GM18909 (cell line): ENCODE measurements around the gene MAP6.

Source experiments
- ATAC-seq: cut with Tn5 transposase; IDR thresholded peaks from one replicate; pipeline ENCODE4 v1.9.1; 2021; ENCODE audit warnings: mild to moderate bottlenecking; ENCODE audit not compliant: unreplicated experiment, poor library complexity

MAP6 gene

DNA sequence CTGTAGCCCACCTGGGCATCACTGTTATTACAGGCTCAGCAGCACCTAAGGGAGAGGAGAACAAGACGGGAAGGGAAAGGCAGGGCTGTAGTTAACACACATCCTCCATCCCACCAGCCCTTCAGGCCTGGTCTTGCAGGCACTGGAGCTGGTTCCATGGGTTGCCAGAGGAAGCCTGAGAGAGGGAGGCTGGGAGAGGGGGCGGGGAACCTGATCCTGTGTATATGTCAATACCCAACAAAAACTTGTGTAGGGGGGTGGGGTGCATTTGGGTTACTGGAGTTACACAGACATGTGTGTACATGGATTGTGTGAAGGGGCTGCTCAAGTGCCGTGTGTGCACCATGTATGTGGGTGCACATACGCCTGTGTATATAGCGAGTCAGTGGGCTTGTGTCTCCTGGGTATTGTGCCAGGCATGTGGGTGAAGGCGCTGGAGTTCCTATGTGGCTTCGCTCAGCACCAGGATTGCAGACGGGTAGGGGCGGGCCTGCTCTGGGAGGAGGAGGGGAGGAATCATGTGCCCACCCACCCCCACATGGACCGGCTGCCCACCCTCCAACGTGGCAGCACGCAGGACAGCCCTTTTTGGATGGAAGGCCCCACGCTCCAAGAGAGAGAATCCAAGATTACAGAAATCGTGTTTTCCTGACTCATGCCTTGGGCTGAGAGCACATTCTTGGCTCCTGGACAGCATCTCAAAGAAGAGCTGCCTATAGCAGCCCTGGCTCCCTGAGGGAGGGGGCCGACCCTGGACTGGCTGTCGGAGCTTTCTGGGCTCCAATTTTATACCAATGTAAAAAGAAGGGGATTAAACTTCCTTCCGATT, 111.0 kb downstream of the MAP6 start:
- no peak for ATAC-seq

DNA sequence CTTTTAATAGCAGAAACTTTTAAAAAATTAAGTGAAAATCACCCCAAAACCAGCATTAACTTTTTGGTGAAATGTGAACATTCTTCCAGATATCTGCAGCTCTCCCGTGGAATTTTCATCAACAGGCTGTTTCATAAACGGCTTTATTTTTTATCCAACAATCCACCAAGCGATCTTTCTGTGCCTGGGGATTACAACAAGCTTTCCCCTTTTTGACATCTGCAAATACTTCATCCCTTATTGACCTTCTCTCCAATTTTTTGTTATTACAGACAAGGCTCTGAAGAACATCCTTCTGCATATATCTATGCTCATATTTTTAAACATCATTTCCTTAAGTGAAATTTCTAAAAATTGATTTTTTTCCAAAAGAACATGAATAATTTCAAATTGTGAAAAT, 112.6 kb downstream of the MAP6 start:
- no peak for ATAC-seq

DNA sequence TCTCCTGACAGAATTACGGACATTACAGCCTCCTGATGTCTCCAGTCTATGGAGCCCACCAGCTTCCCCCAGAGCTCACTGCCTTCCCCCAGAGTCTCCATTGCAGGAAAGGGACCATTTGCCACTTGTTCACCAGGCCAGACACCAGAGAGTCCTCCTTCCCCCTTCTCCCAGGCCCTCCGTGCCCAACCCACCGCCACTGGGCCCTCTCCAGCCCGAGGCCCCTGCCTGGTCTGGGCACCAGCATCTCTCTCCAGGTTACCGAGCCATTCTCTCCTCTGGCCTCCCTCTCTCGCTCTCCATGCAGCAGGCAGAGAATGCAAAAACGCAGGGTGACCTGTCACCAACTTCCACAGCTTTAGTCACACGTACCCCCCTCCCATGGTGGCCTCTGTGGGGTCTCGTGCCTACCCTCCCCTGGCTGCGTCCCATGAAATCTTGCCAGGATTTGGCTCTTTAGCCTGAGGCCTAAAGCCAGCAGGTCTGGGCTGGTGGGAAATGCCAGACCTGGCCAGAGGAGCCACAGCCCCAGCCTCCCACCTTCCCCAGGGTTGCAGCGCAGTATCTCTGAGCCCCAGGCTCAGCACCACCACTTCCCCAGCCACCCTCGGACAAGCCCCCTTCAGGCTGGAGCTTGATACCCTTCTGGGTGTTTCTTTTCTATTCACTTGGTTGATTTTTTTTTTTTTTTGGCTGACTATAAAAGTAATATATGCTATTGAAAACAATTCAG, 113.6 kb downstream of the MAP6 start:
- ATAC-seq = no peak

DNA sequence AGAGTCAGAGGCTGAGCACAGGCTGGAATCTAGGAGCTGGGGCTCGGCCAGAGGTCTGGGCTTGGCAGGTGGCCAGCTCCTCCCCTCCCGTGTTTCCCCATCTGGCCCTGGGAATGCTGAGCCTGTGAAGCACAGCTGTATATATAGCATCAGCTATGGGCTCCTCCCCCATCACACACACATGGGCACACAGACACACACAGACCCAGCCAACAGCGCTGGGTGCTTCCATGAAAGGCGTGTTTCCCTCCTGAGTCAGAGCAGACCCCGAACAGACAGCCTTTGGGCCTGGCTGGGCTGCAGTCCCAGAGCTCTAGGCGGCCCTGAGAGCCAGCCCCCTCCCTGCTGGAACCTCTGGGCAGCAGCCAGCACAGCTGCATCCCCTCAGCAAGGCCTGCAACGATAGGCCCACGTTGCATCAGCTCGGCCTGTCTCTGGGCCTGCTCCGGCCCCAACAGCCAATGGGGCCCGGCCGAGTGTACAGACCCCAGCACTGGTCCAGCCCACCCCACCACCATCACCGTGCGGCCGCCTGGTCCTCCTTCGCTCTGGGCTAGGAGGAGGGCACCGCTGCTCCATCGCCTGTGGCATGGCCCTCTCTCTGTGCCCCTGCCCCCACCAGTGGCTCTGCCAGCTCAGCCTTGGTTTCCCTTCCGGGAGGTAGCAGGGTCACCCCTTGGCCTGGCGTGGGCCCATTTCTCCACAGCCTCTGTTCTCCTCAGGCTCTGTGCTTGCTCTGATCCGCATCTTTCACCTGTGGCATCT, 114.4 kb downstream of the MAP6 start:
- ATAC-seq = no peak

DNA sequence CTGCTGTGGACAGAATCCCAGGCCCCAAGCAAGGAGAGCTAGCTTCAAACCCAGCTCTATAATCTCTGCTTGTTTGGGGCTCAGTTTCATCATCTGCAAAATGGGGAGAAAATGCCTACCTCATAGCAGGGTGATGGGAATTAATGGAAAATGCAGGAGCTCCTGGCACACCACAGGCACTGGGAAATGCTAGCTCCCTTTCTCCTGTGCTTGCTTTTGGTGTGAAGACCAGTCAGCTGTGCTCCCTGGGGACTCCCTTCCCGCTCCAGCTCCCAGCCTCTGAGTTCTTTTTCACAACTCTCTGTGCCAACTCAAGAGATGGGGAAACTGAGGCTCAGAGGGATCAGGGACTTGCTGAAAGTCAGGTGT, 115.0 kb downstream of the MAP6 start:
- no peak for ATAC-seq

DNA sequence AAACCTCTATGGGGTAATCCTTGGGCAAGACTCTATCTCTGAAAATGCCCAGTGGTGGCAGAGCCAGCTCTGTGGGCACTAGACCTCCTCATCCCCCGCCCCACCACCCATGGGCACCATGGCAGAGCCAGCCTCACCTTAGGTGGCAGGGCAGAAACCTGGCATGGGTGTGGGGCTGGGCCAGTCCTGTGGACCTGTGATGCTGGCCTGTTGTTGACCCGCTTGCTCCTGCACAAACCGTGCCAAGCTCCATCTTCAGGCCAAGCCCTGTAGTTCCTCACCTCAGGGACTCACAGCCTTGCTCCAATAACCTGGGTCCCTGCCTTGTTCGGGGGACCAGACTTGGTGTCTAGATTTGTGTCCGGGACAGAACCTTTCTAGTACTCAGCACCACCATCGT, 115.7 kb downstream of the MAP6 start:
- ATAC-seq = no peak

DNA sequence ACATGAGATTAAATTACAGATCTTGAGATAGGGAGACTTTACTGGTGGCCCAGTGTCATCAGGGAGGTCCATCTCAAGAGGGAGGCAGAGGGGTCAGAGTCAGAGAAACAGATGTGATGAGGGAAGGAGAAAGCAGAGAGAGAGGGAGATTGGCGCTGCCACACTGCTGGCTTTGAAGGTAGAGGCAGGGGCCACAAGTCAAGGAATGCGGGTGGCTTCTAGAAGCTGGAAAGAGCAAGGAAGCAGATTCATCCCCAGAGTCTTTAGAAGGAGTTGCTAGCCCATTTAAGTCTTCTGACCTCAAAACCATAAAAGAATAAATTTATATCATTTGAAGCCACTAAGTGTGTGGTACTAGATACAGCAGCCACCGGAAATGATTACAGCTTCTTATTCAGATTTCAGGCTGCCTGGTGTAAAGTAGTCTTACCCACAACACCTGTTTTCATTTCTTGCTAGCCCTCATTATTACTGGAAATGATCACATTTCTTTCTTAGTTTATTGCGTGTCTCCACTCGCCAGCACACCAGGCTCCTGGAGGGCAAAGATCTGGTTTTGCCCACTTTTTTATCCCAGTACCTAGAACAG, 119.4 kb downstream of the MAP6 start:
- ATAC-seq = no peak

DNA sequence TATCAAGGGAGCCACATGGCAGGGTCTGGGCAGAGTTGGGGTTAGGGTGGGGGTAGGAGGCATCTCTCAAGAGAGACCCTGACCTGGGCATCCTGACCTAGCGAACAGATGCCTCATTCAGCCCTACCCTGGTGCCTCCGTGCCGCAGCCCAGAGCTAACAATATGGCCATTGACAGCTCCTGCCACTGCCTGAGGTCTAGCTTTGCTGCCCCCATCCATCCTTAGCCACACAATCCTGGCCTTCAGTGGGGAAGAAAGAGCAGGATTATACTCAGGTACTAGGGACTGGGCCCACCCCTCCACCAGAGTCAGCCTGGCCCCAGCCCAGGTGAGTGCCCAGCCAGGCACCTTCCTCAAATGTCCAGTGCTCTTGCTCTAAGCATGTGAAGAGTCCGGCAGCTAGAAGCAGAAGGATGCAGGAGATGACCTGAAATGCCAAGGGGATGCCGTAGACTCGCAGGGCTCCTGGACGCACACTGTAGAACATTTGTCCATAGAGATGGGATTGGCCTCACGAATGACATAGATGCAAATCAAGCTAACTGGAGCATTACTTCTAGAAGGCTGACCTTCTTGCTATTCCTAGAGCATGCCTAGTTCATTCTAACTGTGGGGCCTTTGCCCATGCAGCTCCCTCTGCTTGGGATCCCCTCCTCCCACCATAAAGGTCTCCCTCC, 120.1 kb downstream of the MAP6 start:
- no peak for ATAC-seq

DNA sequence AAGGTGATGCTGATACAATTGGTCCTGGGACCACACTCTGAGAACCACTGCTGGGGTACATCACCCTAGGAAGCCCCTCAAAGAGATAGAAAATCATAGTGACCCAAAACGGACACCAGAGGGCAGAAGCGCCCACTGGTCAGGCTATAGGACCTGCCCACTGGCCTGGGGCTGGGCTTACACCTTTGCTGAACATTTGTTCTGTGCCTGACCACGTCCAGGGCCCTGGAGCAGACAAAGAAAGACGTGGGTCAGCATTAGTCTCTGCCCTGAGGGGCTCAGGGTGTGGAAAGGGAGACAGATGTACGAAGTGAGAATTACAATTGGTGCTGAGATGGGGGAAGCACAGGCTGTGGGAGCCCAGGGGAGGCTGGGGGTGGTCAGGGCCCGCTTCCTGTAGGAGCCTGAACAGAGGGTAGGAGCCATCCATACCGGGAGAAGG, 121.2 kb downstream of the MAP6 start:
- no peak for ATAC-seq

DNA sequence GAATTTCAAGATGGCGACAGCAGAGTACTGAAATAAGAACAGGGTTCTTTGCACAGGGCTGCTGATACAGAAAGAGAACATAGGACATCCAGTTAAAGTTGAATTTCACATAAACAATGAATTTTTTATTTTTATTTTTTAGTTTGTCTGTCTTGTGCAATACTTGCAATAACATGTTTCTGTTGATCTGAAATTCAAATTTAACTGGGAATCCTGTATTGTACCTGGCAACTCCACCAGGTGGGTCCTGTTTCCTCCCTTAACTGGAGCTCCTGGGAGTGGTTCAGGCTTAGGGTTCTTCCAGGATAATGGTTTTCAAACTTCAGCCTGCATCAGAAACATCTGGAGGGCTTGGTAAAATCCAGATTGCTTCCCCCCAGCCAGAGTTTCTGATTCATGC, 121.7 kb downstream of the MAP6 start:
- no peak for ATAC-seq

DNA sequence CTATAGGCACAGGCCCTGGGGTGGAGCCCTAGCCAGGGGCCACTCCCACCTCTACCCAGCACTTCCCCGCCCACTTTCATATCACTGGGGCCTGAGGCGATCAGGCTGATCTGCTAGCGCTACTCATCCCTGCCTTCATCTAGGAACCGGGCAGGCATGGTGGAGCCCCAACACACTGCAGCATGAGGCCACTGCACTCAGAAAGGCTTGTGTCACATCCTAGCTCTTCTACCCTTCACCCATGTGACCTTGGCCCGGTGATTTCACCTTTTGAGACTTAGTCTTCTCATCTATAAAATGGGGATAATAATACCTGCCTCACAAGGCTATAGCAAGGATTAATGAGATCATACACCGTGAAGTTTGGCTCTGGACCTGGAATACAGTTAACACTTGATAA, 125.0 kb downstream of the MAP6 start:
- ATAC-seq = no peak

DNA sequence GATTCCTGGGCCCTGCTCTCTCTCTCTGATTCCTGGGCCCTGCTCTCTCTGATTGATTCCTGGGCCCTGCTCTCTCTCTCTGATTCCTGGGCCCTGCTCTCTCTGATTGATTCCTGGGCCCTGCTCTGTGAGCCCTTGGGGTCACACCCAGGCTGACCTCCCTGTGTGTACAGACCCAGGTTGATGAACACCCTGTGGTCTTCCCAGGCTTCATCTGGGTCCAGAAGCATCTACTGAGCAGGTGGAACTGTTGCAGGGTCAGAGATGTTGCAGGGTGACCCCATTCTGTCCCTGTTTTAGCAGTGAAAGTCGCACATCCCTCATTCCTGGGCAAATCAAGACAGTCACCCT, 126.8 kb downstream of the MAP6 start:
- ATAC-seq = no peak

DNA sequence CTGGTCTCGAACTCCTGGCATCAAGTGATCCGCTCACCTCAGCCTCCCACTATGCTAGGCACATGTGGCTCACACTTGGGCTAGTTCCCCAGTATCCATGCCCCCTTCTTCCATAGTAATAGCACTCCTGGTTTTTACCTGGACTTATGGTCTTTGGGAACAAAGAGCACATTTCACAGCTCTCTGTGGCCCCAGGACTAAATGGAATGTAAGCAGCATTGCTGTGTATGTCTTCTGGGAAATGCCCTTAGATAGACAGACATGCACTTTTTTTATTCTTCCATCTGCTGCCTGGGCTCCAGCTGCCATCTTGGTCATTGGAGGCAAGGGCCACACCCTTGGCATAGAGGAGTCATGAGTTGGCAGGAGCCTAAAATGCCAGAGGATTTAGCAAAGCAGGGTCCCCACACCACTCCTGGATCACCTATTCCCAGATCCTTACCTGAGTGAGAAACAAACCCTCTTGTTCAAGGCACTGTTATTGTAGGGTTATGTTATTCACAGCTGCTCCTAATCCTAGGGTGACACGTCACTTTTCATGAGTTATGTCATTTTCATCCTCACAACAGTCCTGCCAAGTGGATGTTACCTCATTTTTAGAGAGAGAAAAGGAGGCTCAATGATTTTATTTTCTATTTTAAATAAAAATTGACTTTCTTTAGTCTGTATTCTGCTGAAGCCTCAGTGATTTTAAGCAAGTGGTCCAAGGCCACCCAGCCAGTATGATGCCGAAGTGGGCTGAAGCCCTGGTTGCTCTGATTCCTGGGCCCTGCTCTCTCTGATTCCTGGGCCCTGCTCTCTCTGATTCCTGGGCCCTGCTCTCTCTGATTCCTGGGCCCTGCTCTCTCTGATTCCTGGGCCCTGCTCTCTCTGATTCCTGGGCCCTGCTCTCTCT, 127.4 kb downstream of the MAP6 start:
- ATAC-seq = no peak

DNA sequence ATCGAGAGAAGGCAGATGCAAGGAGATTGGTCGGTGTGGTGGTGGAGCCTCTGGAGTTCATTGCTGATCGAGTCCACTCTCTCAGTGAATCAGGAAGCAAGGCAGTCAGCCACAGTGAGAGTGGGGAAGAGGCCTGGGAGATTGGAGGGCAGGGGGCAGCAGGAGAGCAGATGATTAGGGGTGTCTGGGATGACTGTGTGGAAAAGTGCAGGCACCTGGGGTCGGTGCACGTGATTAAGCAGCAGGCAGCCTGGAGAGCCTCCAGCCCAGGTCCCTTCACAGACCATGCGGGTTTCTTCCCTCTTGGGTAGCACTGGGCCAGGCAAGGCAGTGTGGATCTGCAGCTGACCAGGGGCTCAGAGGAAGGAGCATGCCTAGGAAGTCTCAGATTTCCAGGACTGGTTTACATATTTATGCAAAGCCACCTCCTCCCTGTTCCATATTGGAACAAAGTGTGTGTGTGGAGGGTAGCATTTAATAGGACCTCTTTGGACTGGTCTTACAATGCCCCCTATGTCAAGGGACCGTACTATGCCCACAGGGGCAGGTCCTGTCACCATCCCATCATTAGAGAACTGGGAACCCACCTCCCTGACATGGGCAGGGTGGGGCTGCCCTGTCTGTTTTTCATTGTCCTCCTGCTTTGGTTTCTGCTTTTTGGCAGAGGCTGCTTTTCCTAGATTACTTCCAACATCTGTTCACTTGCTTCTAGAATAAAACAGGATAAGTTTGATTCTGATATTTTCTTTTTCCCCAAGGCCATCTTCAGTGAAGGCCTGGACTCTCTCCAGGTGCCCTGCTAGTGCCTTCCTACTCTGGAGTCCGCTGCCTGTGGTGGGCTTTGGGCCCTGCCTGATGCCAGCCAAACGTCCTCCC, 129.1 kb downstream of the MAP6 start:
- no peak for ATAC-seq

DNA sequence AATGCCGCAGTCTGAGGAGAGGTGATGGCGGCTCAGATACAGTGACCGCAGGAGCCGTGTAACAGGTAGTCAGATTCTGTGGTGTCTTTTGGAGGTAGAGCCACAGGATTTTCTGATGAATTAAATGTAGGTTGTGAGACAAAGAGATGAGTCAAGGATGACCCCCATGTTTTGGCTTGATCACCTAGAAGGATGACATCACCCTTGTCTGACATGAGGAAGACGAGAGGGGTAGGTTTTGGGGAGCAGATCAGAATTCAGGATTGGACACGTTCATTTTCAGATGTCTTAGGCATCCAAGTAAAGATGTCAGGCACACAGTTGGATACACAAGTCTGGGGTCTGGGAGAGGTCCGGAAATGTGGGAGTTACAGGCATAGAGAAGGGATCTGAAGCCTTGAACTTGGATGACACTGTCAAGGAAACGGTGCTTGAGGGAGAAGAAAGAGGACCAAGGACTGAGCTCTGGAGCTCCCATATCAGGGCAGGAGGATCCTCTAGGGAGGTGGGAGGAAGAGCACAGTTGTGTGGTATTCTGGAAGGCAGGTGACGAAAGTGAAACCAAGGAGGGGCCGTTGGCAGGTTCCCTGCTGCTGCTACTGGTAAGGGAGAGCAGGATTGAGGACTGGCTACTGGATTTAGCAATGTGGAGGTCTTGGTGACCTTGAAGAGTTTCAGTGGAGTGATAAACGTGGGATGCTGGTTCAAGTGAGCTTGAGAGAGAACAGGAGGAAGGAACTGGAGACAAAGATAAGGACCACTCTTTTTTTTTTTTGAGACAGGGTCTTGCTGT, 130.5 kb downstream of the MAP6 start:
- no peak for ATAC-seq

DNA sequence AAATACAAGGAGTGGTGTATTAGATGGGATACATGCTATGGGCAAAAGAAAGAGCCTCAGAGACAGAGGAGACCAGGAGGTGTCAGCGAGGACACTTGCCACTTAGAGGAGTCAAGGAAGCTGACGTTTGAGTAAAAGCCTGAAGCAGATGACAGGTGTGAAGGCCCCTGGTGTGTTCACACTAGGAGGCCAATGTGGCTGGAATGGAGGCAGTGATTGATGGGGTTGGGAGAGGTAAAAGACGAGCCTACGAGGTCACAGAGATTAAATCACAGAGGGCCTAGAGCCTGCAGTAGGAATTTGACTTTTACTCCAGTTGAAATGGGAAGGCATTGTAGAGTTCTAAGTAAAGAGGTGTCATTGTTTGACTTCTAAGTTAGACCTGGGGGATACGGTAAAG, 131.1 kb downstream of the MAP6 start:
- no peak for ATAC-seq
